Transverse colon (tissue), 4 donors: Measurements from ENCODE around the gene C4orf17. TPM values are rescaled to one million over a fixed set of nuclear protein-coding genes. Genes with fewer than 3 reads are reported as not detected.
A peak's percentile ranks its signal among the peaks of the same experiment; 100 is the strongest.

Source experiments
- DNase-seq: peaks from one replicate; pipeline ENCODE4 v3.0.0-alpha.2; 2019
- H3K27ac ChIP-seq, 4 donors: fragments of 200-600 bp; sonication (generic); 2 replicates each; pipeline ENCODE4 v1.5.1; 2016 to 2018; ENCODE audit warnings: inconsistent platforms in 4 of 4
- H3K27me3 ChIP-seq: fragments of 200-600 bp; sonication (generic); 2 replicates; pipeline ENCODE4 v1.5.1; 2017; ENCODE audit warnings: inconsistent platforms
- H3K36me3 ChIP-seq, 4 donors: fragments of 200-600 bp; sonication (generic); 2 replicates each; pipeline ENCODE4 v1.5.1; 2017 to 2019; ENCODE audit warnings: inconsistent platforms in 4 of 4
- H3K4me1 ChIP-seq, 4 donors: fragments of 200-600 bp; sonication (generic); 2 replicates each; pipeline ENCODE4 v1.5.1; 2017 to 2020; ENCODE audit warnings: inconsistent platforms in 4 of 4
- H3K4me3 ChIP-seq, 4 donors: fragments of 200-600 bp; sonication (generic); 1 replicate in 1 of 4; 2 replicates in 3 of 4; pipeline versions ENCODE4 v1.5.1 to v1.6.1; 2017 to 2019; ENCODE audit warnings: inconsistent platforms in 4 of 4
- H3K9me3 ChIP-seq, 2 donors: fragments of 200-600 bp; sonication (generic); 2 replicates each; pipeline ENCODE4 v1.5.1; 2017 to 2019; ENCODE audit warnings: inconsistent platforms in 2 of 2
- EP300 ChIP-seq: sonication (generic); formaldehyde crosslinking; IDR thresholded peaks from one replicate; pipeline ENCODE4 v1.6.1; 2017; ENCODE audit warnings: antibody characterized with exemption, low read depth
- POLR2A ChIP-seq: fragments of 450-650 bp; IDR thresholded peaks from one replicate; pipeline ENCODE4 v1.6.1; 2016; ENCODE audit warnings: antibody characterized with exemption, mild to moderate bottlenecking, moderate library complexity
- POLR2AphosphoS5 ChIP-seq, 3 donors: sonication (generic); formaldehyde crosslinking; IDR thresholded peaks; one replicate each; pipeline ENCODE4 v1.6.1; 2016; ENCODE audit warnings: antibody characterized with exemption in 3 of 3
- WGBS, 2 donors: methylation state at CpG; one replicate each; pipeline ENCODE4 v1.1.5; 2018; ENCODE audit warnings: low coverage in 1 of 2; 5-methylcytosine and 5-hydroxymethylcytosine counted together
- in situ Hi-C, 4 donors: fragments of 200-750 bp; cut with MboI; loops; one replicate each; pipeline versions ENCODE4 v1.15.0 to v1.15.1; 2017; ENCODE audit warnings: low sequenced_read_pairs in 3 of 4, low pct_ligation_motif_present in 1 of 4, low pct_unique_long_range_greater_than_20kb in 1 of 4
- intact Hi-C: fragments of 100-400 bp; cut with DNase I; formaldehyde crosslinking; loops from one replicate; pipeline ENCODE4 v1.15.1; 2023; ENCODE audit warnings: low total_unique reads
- total RNA-seq, 4 donors: library from RNA; depleted of rRNA; stranded (reverse); fragments of >200 nt; gene quantifications; one replicate each; pipeline ENCODE4 v1.1.0, GENCODE V29; 2016
- TF ChIP-seq, protein P1 (sequence below), 5 experiments: fragments of 200-600 bp in 3 of 5; fragments of 450-650 bp in 2 of 5; sonication (generic) in 3 of 5; IDR thresholded peaks; 1 replicate in 2 of 5; 2 replicates in 3 of 5; pipeline ENCODE4 v1.5.1; 2016 to 2017; ENCODE audit warnings: antibody characterized with exemption in 5 of 5, inconsistent platforms in 3 of 5, mild to moderate bottlenecking in 2 of 5, moderate library complexity in 1 of 5

Gene C4orf17
- total RNA-seq: not detected

DNA sequence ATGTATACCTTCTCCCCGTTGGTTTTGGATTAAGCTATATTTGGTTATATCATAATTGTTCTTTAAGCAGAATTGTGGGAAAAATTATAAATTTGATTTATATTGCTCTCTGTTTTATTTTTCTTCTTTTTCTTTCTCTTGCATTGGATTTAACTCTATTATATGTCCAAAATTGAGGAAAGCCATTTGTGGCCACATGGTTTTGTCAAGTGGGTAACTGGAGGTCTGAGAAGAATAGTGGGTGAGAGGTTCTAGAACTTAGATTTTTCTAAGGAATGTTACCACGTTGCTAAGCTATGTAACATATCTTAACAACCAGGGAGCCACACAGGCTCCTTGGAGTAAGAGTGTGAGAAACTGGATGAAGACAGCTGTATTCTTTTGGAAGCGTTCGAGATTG is at the start of gene C4orf17:
Gene C4orf17, plus strand, starts transcription at position 301 of the 400 bp plus-strand sequence. CDS start 2,061 bp downstream, outside the sequence.
- Histone ChIP-seq H3K4me1 (no peaks in the 10 kb centered on the region), H3K27ac (no peak within 1 kb of the TSS), H3K36me3 (no peaks in the 10 kb centered on the region), H3K9me3 (no peaks in the 10 kb centered on the region), H3K4me3 (no peak within 1 kb of the TSS), H3K27me3 (no peaks in the 10 kb centered on the region)
- TF ChIP-seq POLR2AphosphoS5 (IDR thresholded peaks at IDR 0.05) (no peak), POLR2A (no peak), EP300 (no peak)
- TF ChIP-seq, protein P1, sequence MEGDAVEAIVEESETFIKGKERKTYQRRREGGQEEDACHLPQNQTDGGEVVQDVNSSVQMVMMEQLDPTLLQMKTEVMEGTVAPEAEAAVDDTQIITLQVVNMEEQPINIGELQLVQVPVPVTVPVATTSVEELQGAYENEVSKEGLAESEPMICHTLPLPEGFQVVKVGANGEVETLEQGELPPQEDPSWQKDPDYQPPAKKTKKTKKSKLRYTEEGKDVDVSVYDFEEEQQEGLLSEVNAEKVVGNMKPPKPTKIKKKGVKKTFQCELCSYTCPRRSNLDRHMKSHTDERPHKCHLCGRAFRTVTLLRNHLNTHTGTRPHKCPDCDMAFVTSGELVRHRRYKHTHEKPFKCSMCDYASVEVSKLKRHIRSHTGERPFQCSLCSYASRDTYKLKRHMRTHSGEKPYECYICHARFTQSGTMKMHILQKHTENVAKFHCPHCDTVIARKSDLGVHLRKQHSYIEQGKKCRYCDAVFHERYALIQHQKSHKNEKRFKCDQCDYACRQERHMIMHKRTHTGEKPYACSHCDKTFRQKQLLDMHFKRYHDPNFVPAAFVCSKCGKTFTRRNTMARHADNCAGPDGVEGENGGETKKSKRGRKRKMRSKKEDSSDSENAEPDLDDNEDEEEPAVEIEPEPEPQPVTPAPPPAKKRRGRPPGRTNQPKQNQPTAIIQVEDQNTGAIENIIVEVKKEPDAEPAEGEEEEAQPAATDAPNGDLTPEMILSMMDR (IDR thresholded peaks at IDR 0.05): no peak
- in situ Hi-C loops: no loop called here
- DNase-seq: no peak
- WGBS, 2 donors: 67 to 74% methylated on average over 4 of the region's 4 CpGs
- intact Hi-C loops: no loop called here

DNA sequence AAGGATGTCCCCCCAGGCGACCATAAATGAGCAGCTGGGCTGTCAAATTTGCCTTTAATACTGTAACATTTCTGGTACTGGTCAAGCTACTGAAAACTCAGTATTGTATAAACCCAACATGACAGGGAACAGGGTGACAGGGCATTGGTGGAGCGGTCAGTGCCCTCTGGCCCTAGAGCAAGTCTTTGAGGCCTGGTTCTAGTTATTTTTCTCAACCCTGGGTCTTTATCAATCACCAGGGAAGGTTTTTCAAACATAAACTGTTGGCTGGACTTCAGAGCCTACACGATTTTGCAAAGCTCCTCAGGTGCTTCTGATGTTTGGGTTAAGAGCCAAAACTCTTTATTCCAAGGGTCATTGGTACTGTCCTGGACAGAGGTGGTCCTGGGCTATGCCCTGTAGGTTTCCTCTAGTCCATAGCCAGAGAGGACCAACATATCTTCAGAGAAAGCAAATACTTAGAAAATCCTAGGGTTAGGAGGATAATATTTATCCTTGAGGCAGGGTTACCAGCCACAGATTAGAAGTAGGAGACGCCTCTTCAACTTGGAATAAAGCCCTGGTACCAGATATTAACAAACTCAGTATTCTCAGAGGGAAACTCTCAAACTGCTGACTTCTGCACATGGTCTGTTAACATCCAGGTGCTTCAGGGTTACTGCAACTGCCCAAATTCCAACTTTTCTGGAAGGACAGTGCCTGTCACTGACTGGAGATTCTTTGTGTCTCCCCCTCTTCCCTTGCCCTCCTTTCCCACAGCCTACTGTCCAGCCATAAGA is 49.0 kb upstream of the C4orf17 start:
- in situ Hi-C loops: no loop called here
- Histone ChIP-seq H3K36me3 (no peaks in the 10 kb centered on the region), H3K27ac (no peak overlapping the region), H3K4me3 (no peak overlapping the region), H3K4me1 (no peaks in the 10 kb centered on the region), H3K9me3 (no peaks in the 10 kb centered on the region), H3K27me3 (no peaks in the 10 kb centered on the region)
- intact Hi-C loops: loop anchor here (10.0 kb wide), 1 partner anchor 347 kb away; no protein-coding TSS in a partner anchor
- TF ChIP-seq POLR2A (no peak), EP300 (no peak), POLR2AphosphoS5 (IDR thresholded peaks at IDR 0.05) (no peak)
- TF ChIP-seq, protein P1 (IDR thresholded peaks at IDR 0.05): no peak
- no peak for DNase-seq
- WGBS, 2 donors: 72 to 87% methylated on average over 3 to 4 of the region's 4 CpGs

DNA sequence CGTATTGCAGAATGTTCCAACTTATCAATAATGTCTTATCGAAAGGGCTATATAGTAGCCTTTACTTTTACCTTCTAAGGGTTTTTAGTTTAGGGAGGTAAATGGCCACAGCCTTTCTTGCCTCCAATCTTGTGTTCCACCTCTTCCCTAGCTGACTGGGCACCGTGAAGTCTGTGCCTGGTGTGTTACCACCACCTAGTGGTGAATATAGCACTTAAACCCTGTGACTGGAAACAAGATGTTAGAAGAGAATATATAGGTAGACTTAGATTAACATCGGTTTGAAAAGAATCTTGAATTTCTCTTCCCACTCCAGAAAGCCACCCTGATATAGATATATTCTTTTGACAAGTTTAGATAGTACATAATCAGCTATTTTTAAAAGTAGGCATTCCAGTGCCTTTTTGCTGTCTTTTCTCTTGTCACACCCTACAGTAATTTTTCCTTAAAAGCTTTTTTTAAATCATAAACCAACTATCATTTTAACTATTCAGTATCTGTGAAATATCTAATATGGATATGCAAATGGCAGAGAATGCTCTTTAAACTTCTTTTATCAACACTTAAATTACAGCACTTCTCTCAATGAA is 47.9 kb upstream of the C4orf17 start:
- Histone ChIP-seq H3K27ac (no peak overlapping the region), H3K36me3 (no peaks in the 10 kb centered on the region), H3K4me1 (no peaks in the 10 kb centered on the region), H3K27me3 (no peaks in the 10 kb centered on the region), H3K9me3 (no peaks in the 10 kb centered on the region), H3K4me3 (no peak overlapping the region)
- in situ Hi-C loops: no loop called here
- TF ChIP-seq EP300: no peak
- TF ChIP-seq, protein P1 (IDR thresholded peaks at IDR 0.05): peak; percentile 73 to 86 (median 81)
- intact Hi-C loops: loop anchor here (10.0 kb wide), 1 partner anchor 348 kb away; no protein-coding TSS in a partner anchor
- peak; percentile 63 for DNase-seq
- WGBS, 2 donors: 28 to 33% methylated on average over 4 of the region's 4 CpGs

DNA sequence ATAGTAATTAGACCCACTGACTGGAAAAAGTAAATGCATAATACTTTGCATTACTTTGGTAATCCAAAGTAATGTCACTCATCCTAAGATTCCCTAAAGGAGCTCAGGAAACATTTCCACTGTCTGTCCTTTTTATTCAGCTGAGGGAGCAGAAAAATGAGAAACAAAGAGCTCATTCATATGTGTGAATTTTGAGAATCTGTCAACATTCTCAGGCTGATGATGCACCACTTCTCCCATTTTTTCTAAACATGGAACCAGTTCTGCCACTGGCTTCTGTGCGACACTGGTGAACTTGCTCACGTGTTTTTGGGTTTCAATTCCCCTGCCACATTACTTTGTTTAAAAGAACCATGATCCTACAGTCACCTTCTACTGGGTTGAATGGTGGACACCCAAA is 47.3 kb upstream of the C4orf17 start:
- 83 to 100% methylated on average over 2 of the region's 2 CpGs for WGBS, 2 donors
- intact Hi-C loops (loop anchor here (10.0 kb wide), 1 partner anchor 349 kb away; no protein-coding TSS in a partner anchor), in situ Hi-C loops (no loop called here)
- H3K27ac ChIP-seq: no peak overlapping the region
- no peaks in the 10 kb centered on the region for H3K36me3 ChIP-seq
- TF ChIP-seq, protein P1 (IDR thresholded peaks at IDR 0.05): no peak
- no peak for TF ChIP-seq POLR2A
- no peak for TF ChIP-seq EP300
- TF ChIP-seq POLR2AphosphoS5 (IDR thresholded peaks at IDR 0.05): no peak
- no peaks in the 10 kb centered on the region for H3K27me3 ChIP-seq
- DNase-seq: no peak
- no peaks in the 10 kb centered on the region for H3K4me1 ChIP-seq
- no peak overlapping the region for H3K4me3 ChIP-seq
- no peaks in the 10 kb centered on the region for H3K9me3 ChIP-seq
